GM19463 (cell line): ENCODE measurements around the gene CCBE1.

Source experiments
- ATAC-seq: cut with Tn5 transposase; IDR thresholded peaks from one replicate; pipeline ENCODE4 v1.9.1; 2021; ENCODE audit warnings: mild to moderate bottlenecking, moderate library complexity; ENCODE audit not compliant: unreplicated experiment

Gene CCBE1

GRCh38 chr18:59466980-59467379 is 230.2 kb downstream of the CCBE1 start:
- no peak for ATAC-seq

- no peak for ATAC-seq
Measured at GRCh38 chr18:59464486-59464885, 232.7 kb downstream of the CCBE1 start.

GRCh38 chr18:59461171-59461570 is 236.1 kb downstream of the CCBE1 start:
- ATAC-seq, result no peak

- no peak for ATAC-seq
Measured at GRCh38 chr18:59460072-59460420, 237.2 kb downstream of the CCBE1 start.

- no peak for ATAC-seq
Measured at GRCh38 chr18:59459369-59460071, 237.7 kb downstream of the CCBE1 start.

GRCh38 chr18:59458575-59458974 is 238.6 kb downstream of the CCBE1 start:
- no peak for ATAC-seq

GRCh38 chr18:59456657-59457056 is 240.6 kb downstream of the CCBE1 start:
- ATAC-seq, result no peak

- ATAC-seq, result no peak
Measured at GRCh38 chr18:59455728-59456276, 241.4 kb downstream of the CCBE1 start.

GRCh38 chr18:59454909-59455727 is 242.1 kb downstream of the CCBE1 start:
- no peak for ATAC-seq

- no peak for ATAC-seq
Measured at GRCh38 chr18:59453468-59453961, 243.7 kb downstream of the CCBE1 start.

- ATAC-seq, result no peak
Measured at GRCh38 chr18:59451963-59452362, 245.3 kb downstream of the CCBE1 start.

GRCh38 chr18:59451073-59451472 is 246.2 kb downstream of the CCBE1 start:
- ATAC-seq, result no peak

GRCh38 chr18:59448546-59448945 is 248.7 kb downstream of the CCBE1 start:
- no peak for ATAC-seq

GRCh38 chr18:59446012-59446411 is 251.2 kb downstream of the CCBE1 start:
- no peak for ATAC-seq

GRCh38 chr18:59437851-59438569 is 259.2 kb downstream of the CCBE1 start:
- ATAC-seq, result no peak

- ATAC-seq, result no peak
Measured at GRCh38 chr18:59432803-59433597, 264.2 kb downstream of the CCBE1 start.

GRCh38 chr18:59431131-59431530 is 266.1 kb downstream of the CCBE1 start:
- no peak for ATAC-seq

- no peak for ATAC-seq
Measured at GRCh38 chr18:59429608-59430007, 267.6 kb downstream of the CCBE1 start.

GRCh38 chr18:59428018-59428417 is 269.2 kb downstream of the CCBE1 start:
- ATAC-seq, result no peak

- no peak for ATAC-seq
Measured at GRCh38 chr18:59426855-59427254, 270.4 kb downstream of the CCBE1 start.
